ENCODE results near the gene FANK1.
A peak's percentile ranks its signal among the peaks of the same experiment; 100 is the strongest.

Gene FANK1

DNA sequence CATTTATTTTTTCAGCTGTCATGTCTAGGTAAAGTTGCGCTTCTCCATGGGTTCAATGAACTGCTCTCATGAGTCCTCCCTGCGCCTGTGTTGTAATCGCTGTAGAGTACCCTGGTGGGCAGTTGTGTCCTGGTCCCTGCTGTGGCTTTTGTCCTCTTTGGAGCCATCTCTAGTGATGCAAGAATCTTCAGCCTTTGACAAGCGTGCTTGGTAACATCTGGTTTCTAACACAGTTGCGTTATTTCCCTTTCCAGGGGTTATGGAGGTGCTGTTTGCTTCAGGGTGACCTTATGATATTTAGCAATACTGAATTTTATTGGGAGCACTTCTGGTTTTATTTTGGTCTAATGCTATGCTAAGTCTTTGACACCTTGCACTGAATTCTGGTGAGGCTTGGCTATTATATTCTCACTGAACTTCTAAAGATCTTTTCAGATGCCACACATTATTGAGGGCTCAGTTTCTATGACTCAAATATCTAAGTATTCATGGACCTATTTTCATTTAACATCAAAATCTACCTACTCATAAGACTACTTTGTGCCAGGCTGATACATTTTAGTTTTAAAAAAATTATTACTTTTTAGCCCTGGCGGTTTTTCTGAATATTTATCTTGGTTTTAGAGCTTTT, 88.6 kb downstream of the FANK1 start:
- DNase-seq (ENCODE audit: low spot score) (no peak), FAIRE-seq (no peak)

GRCh38 chr10:125985557-125986240, 89.3 kb downstream of the FANK1 start:
- DNase-seq (ENCODE audit: low spot score): no peak

DNA sequence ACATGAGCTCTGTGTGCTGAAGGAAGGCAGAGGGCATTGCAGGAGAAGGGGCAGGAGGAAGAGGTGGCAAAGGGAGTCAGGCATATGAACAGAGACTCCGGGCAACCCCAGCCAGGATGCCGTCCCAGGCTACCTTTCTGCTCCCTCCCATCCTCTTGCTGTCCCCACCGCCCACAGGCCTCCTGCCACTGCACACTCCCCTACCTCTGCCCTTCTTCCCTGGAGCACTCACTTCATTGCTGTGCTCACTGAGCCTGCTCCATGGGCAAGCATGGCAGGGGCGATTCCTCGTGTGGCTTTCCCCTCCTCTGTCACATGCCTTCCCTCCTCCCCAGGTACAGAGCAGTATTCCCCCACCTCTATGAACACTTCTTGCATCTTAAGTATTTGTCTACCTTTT, 93.4 kb downstream of the FANK1 start:
- FAIRE-seq: no peak
- no peak for DNase-seq (ENCODE audit: low spot score)

More at GRCh38 chr10:125985557-125986240, 89.3 kb downstream of the FANK1 start:
- FAIRE-seq: no peak

- no peak for FAIRE-seq
- DNase-seq (ENCODE audit: low spot score): no peak
Observed at GRCh38 chr10:125990974-125991373, 94.6 kb downstream of the FANK1 start.

DNA sequence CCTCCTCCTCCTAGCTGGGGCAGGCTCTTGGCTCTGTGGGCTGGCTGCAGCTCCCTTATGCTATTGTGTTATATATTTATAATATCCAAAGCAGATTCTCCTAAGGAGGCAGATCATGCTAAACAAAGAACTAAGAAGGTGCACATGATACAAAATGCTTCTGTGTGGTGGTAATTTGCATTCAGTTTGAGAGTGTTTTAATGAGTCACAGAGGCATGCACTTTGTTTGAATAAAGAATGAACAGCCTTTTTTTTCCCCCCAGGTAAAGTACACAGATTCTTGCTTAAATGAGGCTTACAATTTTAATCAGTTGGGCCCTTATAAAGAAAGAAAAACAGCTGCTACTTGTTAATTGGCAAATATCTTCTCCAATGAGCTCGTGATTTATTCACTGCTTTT, 95.0 kb downstream of the FANK1 start:
- FAIRE-seq (no peak), DNase-seq (ENCODE audit: low spot score) (no peak)

DNA sequence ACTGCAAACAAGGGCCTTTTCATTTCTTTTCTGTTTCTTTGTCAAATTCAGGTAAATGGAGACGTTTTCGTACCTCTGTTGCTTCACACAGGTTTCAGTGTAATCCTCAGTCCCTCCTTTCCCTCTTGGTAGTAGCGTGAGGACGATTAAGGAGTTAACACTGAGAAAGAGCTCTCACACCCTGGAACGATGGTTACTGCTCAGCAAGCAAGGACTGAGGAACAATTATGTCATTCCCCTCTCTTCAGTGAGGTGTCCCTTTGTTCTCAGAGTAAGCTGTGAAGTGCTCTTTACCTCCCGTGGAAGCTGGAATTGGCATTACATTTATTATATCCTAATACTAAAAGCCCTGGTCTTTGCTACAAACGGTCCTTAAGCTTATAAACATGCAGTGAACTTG, 95.9 kb downstream of the FANK1 start:
- DNase-seq (ENCODE audit: low spot score): no peak
- no peak for FAIRE-seq

- FAIRE-seq: no peak
- DNase-seq (ENCODE audit: low spot score): no peak
Observed at GRCh38 chr10:125994601-125995000, 98.2 kb downstream of the FANK1 start.

- FAIRE-seq (no peak), DNase-seq (ENCODE audit: low spot score) (no peak)
Observed at GRCh38 chr10:125995726-125996304, 99.5 kb downstream of the FANK1 start.

DNA sequence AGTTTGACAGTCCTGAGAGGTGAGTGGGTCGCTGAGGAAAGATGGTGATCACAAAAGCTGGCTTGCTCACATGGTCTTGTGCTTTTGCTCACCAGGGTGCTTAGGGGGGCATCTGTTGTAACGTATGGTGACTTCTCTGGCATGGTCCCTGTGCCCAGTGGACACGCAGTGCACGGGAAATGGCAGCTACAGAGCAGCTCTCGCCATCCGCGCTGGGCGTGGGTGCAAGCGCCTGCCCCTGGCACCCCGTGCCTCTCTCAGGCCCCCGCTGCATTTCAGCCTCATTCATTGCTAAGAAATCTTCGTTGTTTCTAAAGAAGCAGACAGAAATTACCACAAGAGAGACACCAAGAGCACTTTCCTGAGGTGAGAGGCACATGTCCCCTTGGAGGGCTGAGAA, 101.2 kb downstream of the FANK1 start:
- no peak for FAIRE-seq
- DNase-seq (ENCODE audit: low spot score): no peak

GRCh38 chr10:125999694-126000093, 103.3 kb downstream of the FANK1 start:
- DNase-seq (ENCODE audit: low spot score): no peak
- no peak for FAIRE-seq

DNA sequence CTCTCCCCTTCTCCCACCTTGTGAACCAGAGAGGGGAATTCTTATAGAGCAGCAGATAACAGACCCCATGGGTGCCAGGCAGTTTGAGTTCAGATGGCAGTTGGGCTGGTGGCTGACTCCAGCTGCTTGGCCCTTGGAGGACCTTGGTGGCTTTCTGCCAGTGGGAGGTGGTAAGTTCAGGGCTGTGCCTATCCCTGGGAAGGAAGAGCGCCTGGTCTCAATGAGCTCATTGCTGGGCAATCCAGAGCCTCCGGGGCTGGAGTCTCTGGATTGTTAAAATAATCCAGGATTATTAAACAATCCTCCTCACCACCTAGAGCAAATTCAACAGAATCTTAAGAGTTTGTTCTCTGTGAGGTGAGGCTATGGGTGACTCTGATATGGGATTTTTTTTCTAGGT, 105.2 kb downstream of the FANK1 start:
- FAIRE-seq: no peak
- no peak for DNase-seq (ENCODE audit: low spot score)

DNA sequence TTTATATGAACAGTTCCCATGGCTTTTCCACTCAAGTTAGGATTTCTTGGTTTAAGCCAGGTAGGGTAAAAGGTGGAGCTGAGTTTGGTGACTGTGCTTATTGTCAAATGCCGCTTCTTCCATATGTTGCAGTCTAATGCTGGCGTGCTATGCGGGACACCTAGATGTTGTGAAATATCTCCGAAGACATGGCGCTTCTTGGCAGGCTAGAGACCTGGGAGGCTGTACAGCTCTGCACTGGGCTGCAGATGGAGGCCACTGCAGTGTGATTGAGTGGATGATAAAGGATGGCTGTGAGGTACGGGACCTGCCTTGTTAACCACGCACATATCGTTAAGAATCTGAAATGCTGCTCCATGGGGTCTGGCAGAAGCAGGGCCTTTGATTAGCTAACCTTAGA, 108.4 kb downstream of the FANK1 start:
- FAIRE-seq: no peak
- DNase-seq (ENCODE audit: low spot score): no peak

- FAIRE-seq (no peak), DNase-seq (ENCODE audit: low spot score) (no peak)
Observed at GRCh38 chr10:126006264-126006663, 109.9 kb downstream of the FANK1 start.

DNA sequence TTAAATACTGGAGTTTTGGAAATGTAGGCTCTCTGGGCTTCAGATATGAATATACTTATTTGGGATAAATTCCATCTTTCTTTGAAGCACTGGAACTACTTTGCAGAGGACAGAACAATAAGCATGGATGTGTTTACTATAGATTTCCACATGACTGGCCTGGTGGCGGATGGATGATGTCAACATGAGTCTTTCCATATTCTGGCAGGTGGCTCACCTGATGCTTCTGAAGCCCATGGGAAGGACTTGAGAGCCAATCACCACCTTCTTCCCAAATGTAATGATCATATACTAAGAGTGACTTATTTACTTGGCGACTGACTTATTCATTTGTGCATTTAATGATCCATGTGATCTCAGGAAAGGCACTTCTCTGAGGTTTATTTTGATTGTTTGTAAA, 110.5 kb downstream of the FANK1 start:
- DNase-seq (ENCODE audit: low spot score): no peak
- no peak for FAIRE-seq

DNA sequence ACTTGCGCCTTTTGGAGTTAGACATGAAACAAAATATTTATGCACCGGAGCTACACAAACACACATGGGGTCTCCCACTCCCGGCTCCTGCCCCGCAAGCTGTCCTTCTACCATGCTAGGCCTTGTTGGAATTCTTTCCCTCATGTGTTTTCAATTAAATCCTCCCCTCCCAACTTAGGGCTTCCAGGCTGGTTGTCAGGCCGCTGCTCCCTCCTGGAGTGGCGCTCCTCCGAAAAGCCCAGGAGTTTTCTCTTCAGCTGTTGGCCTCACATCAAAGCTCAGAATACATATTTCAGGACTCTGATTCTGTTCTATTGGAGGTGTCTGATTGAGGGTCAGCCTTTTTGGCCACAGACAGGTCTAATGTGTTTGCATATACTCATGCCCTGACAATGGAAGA, 113.3 kb downstream of the FANK1 start:
- DNase-seq (ENCODE audit: low spot score): no peak
- no peak for FAIRE-seq

DNA sequence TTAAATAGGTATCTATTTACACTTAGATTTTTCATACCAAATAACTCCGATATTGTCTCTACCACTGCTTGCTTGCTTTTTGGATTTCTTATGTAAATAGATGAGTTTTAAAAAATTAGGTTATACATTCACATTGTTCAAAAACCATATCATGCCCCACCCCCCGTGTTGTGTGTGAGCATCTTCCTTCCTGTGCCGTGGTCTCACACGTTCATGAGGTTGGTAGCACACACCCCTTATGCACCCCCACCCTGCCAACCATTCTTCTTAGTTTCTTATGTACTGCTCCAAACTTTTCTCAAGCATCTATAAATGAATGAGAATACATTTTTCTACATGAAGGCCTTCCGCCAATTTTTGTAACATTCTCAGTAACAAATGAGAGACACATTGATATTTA, 115.6 kb downstream of the FANK1 start:
- FAIRE-seq (no peak), DNase-seq (ENCODE audit: low spot score) (no peak)

DNA sequence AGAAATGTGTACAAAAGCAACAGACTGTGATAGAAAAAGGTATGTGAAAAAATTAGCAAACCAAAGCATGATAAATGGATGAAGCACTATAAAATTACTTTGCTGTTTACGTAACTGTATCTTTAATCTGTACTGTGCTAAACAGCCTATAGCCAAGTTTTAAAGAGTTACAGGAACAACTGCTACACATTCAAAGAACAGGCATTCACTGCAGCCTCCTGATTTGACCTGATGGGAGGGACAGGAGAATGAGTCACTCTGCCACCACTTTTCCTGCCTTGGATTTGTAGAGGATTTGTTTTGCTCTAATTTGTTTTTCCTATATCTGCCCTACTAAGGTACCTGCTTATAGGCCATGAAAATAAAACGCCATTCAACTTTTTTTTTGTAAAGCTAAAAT, 116.1 kb downstream of the FANK1 start:
- FAIRE-seq: peak; percentile 85

GRCh38 chr10:126013489-126014281, 117.3 kb downstream of the FANK1 start:
- FAIRE-seq: peak; percentile 95
- peak; percentile 95 for DNase-seq (ENCODE audit: low spot score)

More for the DNA sequence above, 116.1 kb downstream of the FANK1 start:
- peak; percentile 38 for DNase-seq (ENCODE audit: low spot score)

- FAIRE-seq (peak; percentile 90), DNase-seq (ENCODE audit: low spot score) (peak; percentile 94)
Observed at GRCh38 chr10:126014309-126014708, 117.9 kb downstream of the FANK1 start.

DNA sequence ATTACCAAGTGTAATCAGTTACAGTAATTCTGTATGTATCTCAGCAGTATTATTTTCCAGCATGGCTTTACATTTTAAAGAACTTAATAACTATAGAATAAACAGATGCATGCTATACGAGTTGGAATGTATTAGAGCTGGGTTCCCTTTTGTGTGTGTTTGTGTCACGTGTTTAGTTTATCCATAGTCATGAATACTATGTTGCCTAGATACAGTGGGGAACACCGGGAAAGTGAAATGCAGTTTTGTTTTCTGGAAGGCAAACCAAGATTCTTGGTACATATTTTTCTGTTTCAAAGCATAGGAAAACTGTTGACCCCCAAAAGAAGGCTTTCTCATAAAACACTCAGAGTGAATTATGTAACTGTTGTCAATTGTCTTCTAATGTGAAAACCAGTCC, 119.0 kb downstream of the FANK1 start:
- no peak for FAIRE-seq
- DNase-seq (ENCODE audit: low spot score): no peak

DNA sequence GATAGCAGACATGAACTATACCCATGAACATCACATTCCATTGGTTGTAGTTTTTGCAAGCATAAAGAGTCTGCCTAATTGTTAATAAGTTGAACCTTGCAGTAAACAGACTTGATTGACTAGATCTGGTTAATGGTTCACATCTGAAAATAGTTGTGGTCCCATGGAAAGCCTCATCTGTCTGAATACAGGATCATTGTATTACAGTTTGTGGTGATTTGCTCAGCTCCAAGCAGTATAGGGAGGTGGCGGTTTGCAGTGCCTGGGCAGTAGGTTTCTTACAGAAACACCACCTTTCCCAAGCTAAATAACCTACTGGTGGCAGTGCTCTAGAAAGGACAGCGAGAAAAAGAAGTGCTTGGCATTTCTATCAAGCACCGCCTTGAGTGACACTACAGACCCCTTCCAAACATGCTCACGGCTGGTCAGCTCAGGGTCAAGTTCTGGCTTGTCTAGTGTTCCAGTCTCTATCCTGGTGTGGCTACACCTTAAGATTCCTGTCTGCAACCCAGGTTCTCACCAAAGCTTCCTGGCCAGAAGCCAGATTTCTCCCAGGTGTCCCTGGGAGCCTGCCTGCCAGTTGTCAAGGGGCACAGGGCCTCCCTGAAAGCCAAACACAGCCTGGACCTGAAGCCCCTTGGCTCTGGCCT, 119.9 kb downstream of the FANK1 start:
- FAIRE-seq: peak; percentile 88
- DNase-seq (ENCODE audit: low spot score): peak; percentile 34

DNA sequence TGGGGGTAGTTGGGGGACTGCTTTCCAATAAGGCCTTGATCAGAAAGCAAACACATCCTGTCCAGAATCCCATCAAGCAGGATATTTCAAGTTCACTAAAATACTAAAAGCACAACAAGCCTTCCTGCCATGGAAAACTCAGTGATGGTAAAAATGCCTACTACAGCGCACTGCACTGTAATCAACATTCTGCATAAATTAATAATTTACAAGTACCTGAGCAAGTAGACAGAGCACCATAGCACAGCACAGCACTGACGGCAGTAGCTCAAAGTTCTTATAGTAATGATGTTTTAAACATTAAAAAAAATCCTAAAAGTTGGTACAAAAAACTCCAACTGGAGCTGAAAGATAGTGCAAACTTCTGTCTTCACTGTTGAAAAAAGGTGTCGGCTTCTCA, 120.5 kb downstream of the FANK1 start:
- DNase-seq (ENCODE audit: low spot score): no peak
- no peak for FAIRE-seq
